Measurements from ENCODE around the gene KIF1A. TPM values are rescaled to one million over a fixed set of nuclear protein-coding genes. Genes with fewer than 3 reads are reported as not detected.

KIF1A gene
- total and polyA plus RNA-seq, 5 donors from 2014 or later = not detected

- H3K9me3 ChIP-seq (ENCODE audit: control insufficient read depth in 2 of 2, low read length in 2 of 2) = no peaks in the 10 kb centered on the region
- H3K36me3 Mint-ChIP-seq = no peaks in the 10 kb centered on the region
- DNase-seq (no peak), ATAC-seq (ENCODE audit: low read depth in 2 of 2) (no peak)
- H3K4me3 ChIP-seq (ENCODE audit: low read depth, low read length) = no peak overlapping the region
- H3K27me3 Mint-ChIP-seq = peaks cover 6% of the 10 kb centered on the region
- no peaks in the 10 kb centered on the region for H3K27me3 ChIP-seq (ENCODE audit: control insufficient read depth, insufficient read depth, low read length)
- no peak overlapping the region for H3K27ac ChIP-seq (ENCODE audit: insufficient read depth, low read length, poor library complexity, severe bottlenecking)
- peaks cover 0 to 15% (median 0%) of the 10 kb centered on the region in 7 donors for H3K9me3 Mint-ChIP-seq
- H3K4me1 Mint-ChIP-seq = peaks cover 0 to 2% (median 0%) of the 10 kb centered on the region in 4 donors
- peaks cover 8% of the 10 kb centered on the region for H3K4me1 ChIP-seq (ENCODE audit: control insufficient read depth, insufficient read depth, low read length, poor library complexity, severe bottlenecking)
- H3K4me3 Mint-ChIP-seq = no peak overlapping the region
- no peak overlapping the region for H3K27ac Mint-ChIP-seq
- H3K36me3 ChIP-seq (ENCODE audit: control insufficient read depth, insufficient read depth, low read length) = no peaks in the 10 kb centered on the region
These were observed 4.9 kb downstream of the KIF1A start for GRCh38 chr2:240814946-240815760.

- no peak overlapping the region for H3K4me3 Mint-ChIP-seq
- no peak for ATAC-seq (ENCODE audit: low read depth in 2 of 2)
These were observed 5.7 kb downstream of the KIF1A start for GRCh38 chr2:240814280-240814679.

GRCh38 chr2:240813231-240813921 is 6.6 kb downstream of the KIF1A start:
- no peak overlapping the region for H3K27ac Mint-ChIP-seq
- H3K27me3 Mint-ChIP-seq = peaks cover 3% of the 10 kb centered on the region
- H3K36me3 Mint-ChIP-seq = no peaks in the 10 kb centered on the region
- H3K4me3 Mint-ChIP-seq = no peak overlapping the region
- H3K9me3 ChIP-seq (ENCODE audit: control insufficient read depth in 2 of 2, low read length in 2 of 2) = no peaks in the 10 kb centered on the region
- no peaks in the 10 kb centered on the region for H3K4me1 ChIP-seq (ENCODE audit: control insufficient read depth, insufficient read depth, low read length, poor library complexity, severe bottlenecking)
- no peak overlapping the region for H3K27ac ChIP-seq (ENCODE audit: insufficient read depth, low read length, poor library complexity, severe bottlenecking)
- H3K36me3 ChIP-seq (ENCODE audit: control insufficient read depth, insufficient read depth, low read length) = no peaks in the 10 kb centered on the region
- no peak overlapping the region for H3K4me3 ChIP-seq (ENCODE audit: low read depth, low read length)
- no peaks in the 10 kb centered on the region for H3K27me3 ChIP-seq (ENCODE audit: control insufficient read depth, insufficient read depth, low read length)
- DNase-seq (no peak), ATAC-seq (ENCODE audit: low read depth in 2 of 2) (no peak)
- peaks cover 0 to 2% (median 0%) of the 10 kb centered on the region in 4 donors for H3K4me1 Mint-ChIP-seq
- peaks cover 0 to 15% (median 2%) of the 10 kb centered on the region in 7 donors for H3K9me3 Mint-ChIP-seq

More at GRCh38 chr2:240814280-240814679, 5.7 kb downstream of the KIF1A start:
- no peaks in the 10 kb centered on the region for H3K9me3 ChIP-seq (ENCODE audit: control insufficient read depth in 2 of 2, low read length in 2 of 2)
- no peaks in the 10 kb centered on the region for H3K27me3 ChIP-seq (ENCODE audit: control insufficient read depth, insufficient read depth, low read length)
- no peaks in the 10 kb centered on the region for H3K36me3 ChIP-seq (ENCODE audit: control insufficient read depth, insufficient read depth, low read length)
- Mint-ChIP-seq H3K27me3 (peaks cover 6% of the 10 kb centered on the region), H3K27ac (no peak overlapping the region), H3K36me3 (no peaks in the 10 kb centered on the region), H3K4me1 (peaks cover 0 to 2% (median 0%) of the 10 kb centered on the region in 4 donors), H3K9me3 (peaks cover 0 to 15% (median under 1%) of the 10 kb centered on the region in 7 donors)
- peaks cover 3% of the 10 kb centered on the region for H3K4me1 ChIP-seq (ENCODE audit: control insufficient read depth, insufficient read depth, low read length, poor library complexity, severe bottlenecking)
- H3K27ac ChIP-seq (ENCODE audit: insufficient read depth, low read length, poor library complexity, severe bottlenecking) = no peak overlapping the region
- no peak for DNase-seq
- no peak overlapping the region for H3K4me3 ChIP-seq (ENCODE audit: low read depth, low read length)

GRCh38 chr2:240812721-240813120 is 7.3 kb downstream of the KIF1A start:
- H3K4me3 Mint-ChIP-seq = no peak overlapping the region
- H3K9me3 Mint-ChIP-seq = peaks cover 0 to 15% (median 2%) of the 10 kb centered on the region in 7 donors
- no peaks in the 10 kb centered on the region for H3K4me1 Mint-ChIP-seq

GRCh38 chr2:240812301-240812680 is 7.7 kb downstream of the KIF1A start:
- no peaks in the 10 kb centered on the region for H3K36me3 ChIP-seq (ENCODE audit: control insufficient read depth, insufficient read depth, low read length)
- Mint-ChIP-seq H3K36me3 (no peaks in the 10 kb centered on the region), H3K9me3 (peaks cover 0 to 15% (median 2%) of the 10 kb centered on the region in 7 donors), H3K4me1 (no peaks in the 10 kb centered on the region), H3K27ac (no peak overlapping the region), H3K4me3 (no peak overlapping the region), H3K27me3 (no peaks in the 10 kb centered on the region)
- no peaks in the 10 kb centered on the region for H3K4me1 ChIP-seq (ENCODE audit: control insufficient read depth, insufficient read depth, low read length, poor library complexity, severe bottlenecking)
- ATAC-seq (ENCODE audit: low read depth in 2 of 2) (no peak), DNase-seq (no peak)
- no peak overlapping the region for H3K27ac ChIP-seq (ENCODE audit: insufficient read depth, low read length, poor library complexity, severe bottlenecking)
- no peaks in the 10 kb centered on the region for H3K9me3 ChIP-seq (ENCODE audit: control insufficient read depth in 2 of 2, low read length in 2 of 2)
- no peaks in the 10 kb centered on the region for H3K27me3 ChIP-seq (ENCODE audit: control insufficient read depth, insufficient read depth, low read length)
- H3K4me3 ChIP-seq (ENCODE audit: low read depth, low read length) = no peak overlapping the region

More at GRCh38 chr2:240812721-240813120, 7.3 kb downstream of the KIF1A start:
- Histone ChIP-seq H3K27ac (ENCODE audit: insufficient read depth, low read length, poor library complexity, severe bottlenecking) (no peak overlapping the region), H3K4me3 (ENCODE audit: low read depth, low read length) (no peak overlapping the region), H3K27me3 (ENCODE audit: control insufficient read depth, insufficient read depth, low read length) (no peaks in the 10 kb centered on the region), H3K36me3 (ENCODE audit: control insufficient read depth, insufficient read depth, low read length) (no peaks in the 10 kb centered on the region), H3K4me1 (ENCODE audit: control insufficient read depth, insufficient read depth, low read length, poor library complexity, severe bottlenecking) (no peaks in the 10 kb centered on the region), H3K9me3 (ENCODE audit: control insufficient read depth in 2 of 2, low read length in 2 of 2) (no peaks in the 10 kb centered on the region)
- Mint-ChIP-seq H3K27me3 (no peaks in the 10 kb centered on the region), H3K27ac (no peak overlapping the region), H3K36me3 (no peaks in the 10 kb centered on the region)
- DNase-seq (no peak), ATAC-seq (ENCODE audit: low read depth in 2 of 2) (no peak)

GRCh38 chr2:240811346-240812300 is 8.4 kb downstream of the KIF1A start:
- Mint-ChIP-seq H3K4me1 (no peaks in the 10 kb centered on the region), H3K36me3 (no peaks in the 10 kb centered on the region), H3K4me3 (no peak overlapping the region), H3K9me3 (peaks cover 0 to 15% (median 2%) of the 10 kb centered on the region in 7 donors), H3K27me3 (peaks cover under 1% of the 10 kb centered on the region), H3K27ac (peak overlapping the region in 1 of 3 donors; percentile 51)
- Histone ChIP-seq H3K4me3 (ENCODE audit: low read depth, low read length) (no peak overlapping the region), H3K27ac (ENCODE audit: insufficient read depth, low read length, poor library complexity, severe bottlenecking) (no peak overlapping the region), H3K36me3 (ENCODE audit: control insufficient read depth, insufficient read depth, low read length) (no peaks in the 10 kb centered on the region), H3K4me1 (ENCODE audit: control insufficient read depth, insufficient read depth, low read length, poor library complexity, severe bottlenecking) (no peaks in the 10 kb centered on the region), H3K27me3 (ENCODE audit: control insufficient read depth, insufficient read depth, low read length) (no peaks in the 10 kb centered on the region), H3K9me3 (ENCODE audit: control insufficient read depth in 2 of 2, low read length in 2 of 2) (no peaks in the 10 kb centered on the region)
- DNase-seq (no peak), ATAC-seq (ENCODE audit: low read depth in 2 of 2) (no peak)

GRCh38 chr2:240810621-240811020 is 9.4 kb downstream of the KIF1A start:
- Histone ChIP-seq H3K36me3 (ENCODE audit: control insufficient read depth, insufficient read depth, low read length) (no peaks in the 10 kb centered on the region), H3K9me3 (ENCODE audit: control insufficient read depth in 2 of 2, low read length in 2 of 2) (no peaks in the 10 kb centered on the region), H3K27me3 (ENCODE audit: control insufficient read depth, insufficient read depth, low read length) (no peaks in the 10 kb centered on the region), H3K4me3 (ENCODE audit: low read depth, low read length) (no peak overlapping the region), H3K4me1 (ENCODE audit: control insufficient read depth, insufficient read depth, low read length, poor library complexity, severe bottlenecking) (no peaks in the 10 kb centered on the region), H3K27ac (ENCODE audit: insufficient read depth, low read length, poor library complexity, severe bottlenecking) (no peak overlapping the region)
- DNase-seq (no peak), ATAC-seq (ENCODE audit: low read depth in 2 of 2) (no peak)
- no peak overlapping the region for H3K4me3 Mint-ChIP-seq
- H3K36me3 Mint-ChIP-seq = no peaks in the 10 kb centered on the region
- peaks cover 9% of the 10 kb centered on the region for H3K27me3 Mint-ChIP-seq
- no peak overlapping the region for H3K27ac Mint-ChIP-seq
- no peaks in the 10 kb centered on the region for H3K4me1 Mint-ChIP-seq
- H3K9me3 Mint-ChIP-seq = peaks cover 0 to 21% (median 2%) of the 10 kb centered on the region in 7 donors

All from CD4-positive, CD25-positive, alpha-beta regulatory T cell (primary cell).